NCI-H510A (cell line): ENCODE results near the gene MED22.
A peak's percentile ranks its signal among the peaks of the same experiment; 100 is the strongest.
"Not testable (repeated sequence)": the region's sequence is repeated elsewhere in the genome, so short reads cannot be mapped to it uniquely, and the experiment has no call there.

Experiments used
- DNase-seq: peaks from one replicate; lab custom pipeline; 2025; lab: John Stamatoyannopoulos, UW

MED22 gene

DNA sequence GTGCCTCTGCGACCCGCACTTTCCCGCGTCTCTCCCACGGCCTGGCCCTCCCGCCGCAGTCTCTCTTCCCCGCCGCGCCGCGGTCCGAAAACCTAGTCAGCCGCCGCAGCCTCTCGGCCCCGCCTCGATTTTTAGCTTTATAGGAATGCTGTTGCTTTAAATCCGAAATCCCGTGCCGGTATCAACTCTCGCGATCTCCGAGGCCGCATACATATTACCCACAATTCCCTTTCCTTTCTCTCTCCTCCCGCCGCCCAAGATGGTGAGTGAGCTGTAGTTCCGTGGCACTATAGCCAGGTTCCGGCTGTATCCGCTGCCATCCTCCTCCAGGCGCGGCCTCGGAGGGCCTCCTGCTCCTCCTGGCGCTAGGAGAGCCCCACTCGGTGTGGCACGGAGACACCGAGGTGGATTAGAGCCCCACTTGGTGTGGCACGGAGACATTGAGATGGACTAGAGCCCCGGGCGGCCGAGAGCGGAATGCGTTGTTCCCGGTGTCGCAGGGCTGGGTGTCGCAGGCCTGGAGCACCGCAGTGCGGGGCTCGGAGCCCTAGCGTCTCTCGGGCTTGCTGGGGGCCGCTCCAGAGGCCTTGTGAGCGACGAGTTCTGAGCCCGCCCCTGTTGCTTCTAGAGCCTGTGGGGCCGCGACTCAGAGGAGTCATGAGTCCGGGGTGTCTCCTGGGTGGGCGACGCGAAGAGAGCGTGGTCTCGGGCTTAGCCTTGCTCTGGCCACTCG is at the start of gene MED22, which contains the start of gene RPL7A:
Gene MED22 (minus strand): TSS at position 147 of the 733 bp plus-strand sequence. CDS start 1,469 bp downstream, outside the sequence.
Gene RPL7A (plus strand): TSS at position 234 of the 733 bp plus-strand sequence. CDS start 26 bp downstream, at position 260.
- DNase-seq: peak; percentile 85

DNA sequence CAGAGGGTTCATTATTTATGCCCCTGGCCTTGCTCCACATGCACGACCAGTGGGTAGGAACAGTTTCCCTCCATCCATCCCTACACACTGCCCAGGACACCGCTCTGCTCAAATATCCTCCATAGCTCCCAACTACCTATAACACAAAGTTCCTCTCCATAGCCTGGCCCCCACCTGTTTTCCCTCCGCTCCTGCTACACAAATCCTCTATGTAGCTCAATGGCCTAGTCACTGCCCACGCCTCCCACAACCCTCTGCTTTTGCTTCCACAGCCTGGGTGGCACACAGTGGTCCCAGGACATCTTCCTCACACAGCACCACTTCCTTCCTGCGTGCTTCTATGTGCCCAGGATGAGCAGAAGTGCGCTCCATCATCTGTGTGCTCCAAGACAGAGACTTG is 49.4 kb upstream of the MED22 start:
- DNase-seq: no peak

DNA sequence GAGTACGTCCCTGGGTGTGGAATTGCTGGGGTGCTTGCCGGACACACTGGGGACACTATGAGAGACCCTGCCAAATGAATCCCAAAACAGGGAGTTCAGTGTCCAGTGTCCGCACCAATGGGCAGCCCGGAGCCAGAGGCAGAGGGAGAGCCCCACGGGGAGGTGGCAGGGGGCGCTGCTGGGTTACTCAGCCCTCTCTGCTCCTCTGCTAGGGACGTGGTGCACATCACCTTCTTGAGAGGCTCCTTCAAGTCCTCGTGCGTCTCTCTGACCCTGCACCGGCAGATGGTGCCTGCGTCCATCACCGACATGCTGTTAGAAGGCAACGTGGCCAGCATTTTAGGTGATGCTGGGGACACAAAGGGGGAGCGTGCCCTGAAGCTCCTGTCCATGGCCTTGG is 49.0 kb upstream of the MED22 start:
- no peak for DNase-seq

DNA sequence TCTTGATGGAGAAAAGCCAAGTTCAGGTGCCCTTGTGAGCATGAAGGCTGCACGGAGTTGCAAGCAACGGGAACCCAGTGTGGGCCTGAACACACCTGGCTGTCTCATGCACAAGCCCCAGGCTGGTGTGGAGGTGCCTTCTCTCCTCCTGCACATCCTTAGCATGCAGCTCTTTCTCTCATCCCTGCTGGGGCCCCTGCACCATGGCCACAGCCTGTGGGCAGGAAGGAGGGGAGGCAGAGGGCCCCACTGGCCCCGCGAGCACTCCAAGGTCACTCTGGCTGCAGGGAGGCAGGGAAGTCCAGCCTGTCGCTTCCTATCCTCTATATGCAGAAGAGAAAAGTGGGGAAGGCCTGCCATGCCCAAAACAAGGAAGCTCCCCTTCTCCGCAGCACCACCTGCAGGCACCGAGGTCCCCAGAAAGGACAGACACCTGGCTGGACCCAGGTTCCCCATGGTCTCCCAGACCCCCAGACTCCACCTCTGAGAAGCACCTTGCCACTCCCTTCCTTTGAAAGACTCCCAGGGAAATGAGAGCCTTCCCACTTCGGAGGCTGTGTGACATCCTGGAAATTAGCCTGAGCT is 46.8 kb upstream of the MED22 start:
- no peak for DNase-seq

DNA sequence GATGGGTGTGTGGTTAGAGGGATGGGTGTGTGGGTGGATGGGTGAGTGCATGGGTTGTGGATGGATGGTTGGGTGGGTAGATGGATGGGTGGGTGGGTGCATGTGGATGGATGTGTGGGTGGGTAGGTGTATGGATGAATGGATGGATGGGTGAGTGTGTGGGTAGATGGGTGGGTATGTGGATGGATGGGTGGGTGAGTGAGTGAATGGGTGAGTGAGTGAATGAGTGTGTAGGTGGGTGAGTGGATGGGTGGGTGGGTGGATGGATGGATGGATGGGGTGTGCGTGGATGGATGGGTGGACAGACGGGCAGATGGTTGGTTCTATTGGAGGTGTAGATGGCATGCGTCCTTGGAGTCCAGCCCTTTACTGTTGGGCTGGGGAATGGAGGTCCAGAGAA is 45.5 kb upstream of the MED22 start:
- DNase-seq: no peak

DNA sequence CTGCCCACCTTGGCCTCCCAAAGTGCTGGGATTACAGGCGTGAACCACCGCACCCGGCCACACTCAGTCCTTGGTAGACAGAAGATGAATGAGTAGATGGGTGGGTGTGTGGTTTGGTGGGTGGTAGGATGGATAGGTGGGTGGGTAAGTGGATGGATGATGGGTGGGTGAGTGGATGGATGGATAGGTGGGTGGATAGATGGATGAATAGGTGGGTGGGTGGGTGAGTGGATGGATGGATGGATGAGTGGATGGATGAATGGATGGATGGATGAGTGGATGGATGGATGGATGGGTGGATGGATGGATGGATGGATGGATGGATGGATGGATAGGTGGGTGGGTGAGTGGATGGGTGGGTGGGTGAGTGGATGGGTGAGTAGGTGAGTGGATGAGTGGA is 44.4 kb upstream of the MED22 start:
- not testable (repeated sequence) for DNase-seq

DNA sequence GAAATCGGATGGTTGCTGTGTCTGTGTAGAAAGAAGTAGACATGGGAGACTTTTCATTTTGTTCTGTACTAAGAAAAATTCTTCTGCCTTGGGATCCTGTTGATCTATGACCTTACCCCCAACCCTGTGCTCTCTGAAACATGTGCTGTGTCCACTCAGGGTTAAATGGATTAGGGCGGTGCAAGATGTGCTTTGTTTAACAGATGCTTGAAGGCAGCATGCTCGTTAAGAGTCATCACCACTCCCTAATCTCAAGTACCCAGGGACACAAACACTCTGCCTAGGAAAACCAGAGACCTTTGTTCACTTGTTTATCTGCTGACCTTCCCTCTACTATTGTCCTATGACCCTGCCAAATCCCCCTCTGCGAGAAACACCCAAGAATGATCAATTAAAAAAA is 43.5 kb upstream of the MED22 start:
- not testable (repeated sequence) for DNase-seq

DNA sequence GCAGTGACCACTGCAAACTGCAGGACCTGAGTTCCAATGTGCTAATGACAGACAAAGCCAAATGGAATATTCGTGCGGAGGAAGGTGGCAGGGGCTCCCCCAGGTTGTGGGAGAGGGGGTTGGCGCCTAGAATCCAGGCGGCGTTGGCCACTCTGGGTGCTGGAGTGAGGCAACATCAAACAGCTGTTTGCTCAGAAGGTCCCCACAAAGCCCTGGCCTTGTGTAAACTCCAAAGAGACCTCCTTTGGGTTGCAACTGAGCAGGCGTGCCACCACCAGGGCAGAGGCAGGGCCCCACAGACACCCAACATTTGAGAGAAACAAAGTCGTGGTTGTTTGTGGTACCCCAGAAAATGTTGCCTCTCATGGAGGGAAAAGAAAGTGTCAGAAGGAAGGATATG is 42.8 kb upstream of the MED22 start:
- DNase-seq: no peak

DNA sequence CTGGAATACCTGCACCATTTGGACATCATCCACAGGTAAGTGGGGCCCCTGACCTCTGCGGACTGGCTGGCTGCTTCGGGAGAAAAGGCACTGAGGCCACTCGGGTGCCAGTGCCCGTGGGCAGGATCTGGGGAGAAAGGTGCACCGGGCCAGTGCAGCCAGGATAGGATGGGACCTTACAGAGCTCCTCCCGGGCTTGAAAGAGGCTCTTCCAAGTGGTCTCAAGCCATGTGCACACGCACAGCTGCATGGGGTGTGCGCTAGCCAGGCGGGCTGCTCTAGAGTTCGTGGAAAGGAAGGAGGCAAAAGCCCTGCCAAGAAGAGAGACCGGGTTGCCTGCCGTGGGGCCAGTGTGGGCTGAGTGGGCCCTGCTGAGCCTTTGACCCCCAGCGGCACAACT is 41.6 kb upstream of the MED22 start:
- no peak for DNase-seq

DNA sequence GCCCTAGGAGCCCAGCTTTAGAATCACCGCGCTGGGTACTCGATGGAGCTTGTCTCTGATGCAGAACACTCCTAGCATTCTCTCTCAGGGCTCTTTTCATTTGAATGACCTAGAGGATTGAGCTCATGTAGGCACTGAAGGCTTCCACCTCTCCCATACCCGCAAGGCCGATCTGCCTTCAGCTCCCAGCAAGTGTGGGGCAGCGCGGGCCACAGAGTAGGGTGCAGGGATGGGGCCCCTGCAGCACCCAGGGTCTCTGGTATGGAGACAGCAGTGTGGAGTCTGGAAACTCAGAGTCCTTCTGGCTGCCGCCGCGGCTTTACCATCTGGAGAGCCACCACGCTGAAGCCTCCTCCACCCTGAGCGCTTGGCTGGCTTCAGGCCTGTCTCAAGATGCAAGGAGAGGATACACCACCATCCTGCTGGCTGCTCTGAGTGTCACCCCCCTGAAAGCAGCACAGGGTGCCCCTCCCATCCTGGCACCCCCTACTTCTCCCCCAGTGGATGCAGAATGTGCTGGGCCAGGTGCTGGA is 41.2 kb upstream of the MED22 start:
- no peak for DNase-seq

DNA sequence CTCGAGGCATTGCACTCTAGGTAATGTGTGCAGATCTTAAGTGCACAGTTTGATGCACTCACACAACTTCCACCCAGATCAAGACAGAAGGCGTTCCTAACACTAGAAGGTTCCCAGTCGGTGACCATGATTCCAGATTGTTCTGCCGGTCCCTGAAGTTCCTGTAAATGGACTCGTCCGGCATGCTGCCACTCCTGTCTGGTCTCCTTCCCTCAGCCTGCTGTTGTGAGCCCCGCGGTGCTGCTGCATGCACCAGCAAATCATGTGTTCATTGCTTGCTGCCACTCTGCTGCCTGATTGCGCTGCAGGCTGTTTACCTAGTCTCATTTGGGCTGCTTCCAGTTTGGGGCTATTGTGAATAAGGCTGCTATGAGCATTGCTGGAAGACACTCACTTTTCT is 39.7 kb upstream of the MED22 start:
- no peak for DNase-seq

DNA sequence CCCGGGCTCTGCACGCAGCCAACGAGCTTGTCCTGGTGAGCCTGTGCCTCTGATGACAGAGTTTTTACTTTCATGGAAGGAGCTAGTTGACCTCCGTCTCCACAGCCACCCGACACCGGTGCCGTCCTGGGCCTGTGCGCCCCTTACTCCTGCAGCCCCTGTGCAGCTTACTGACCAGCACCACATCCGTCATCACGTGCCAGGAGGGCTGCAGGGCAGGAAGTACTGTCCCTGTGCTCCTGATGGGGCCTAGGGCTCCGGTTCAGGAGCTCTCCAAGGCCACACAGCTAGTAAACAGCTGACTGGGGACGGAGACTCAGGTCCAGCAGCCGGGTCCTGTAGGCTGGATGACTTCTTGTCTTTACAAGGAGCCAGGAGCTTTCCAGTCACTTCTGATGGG is 38.4 kb upstream of the MED22 start:
- DNase-seq: no peak

DNA sequence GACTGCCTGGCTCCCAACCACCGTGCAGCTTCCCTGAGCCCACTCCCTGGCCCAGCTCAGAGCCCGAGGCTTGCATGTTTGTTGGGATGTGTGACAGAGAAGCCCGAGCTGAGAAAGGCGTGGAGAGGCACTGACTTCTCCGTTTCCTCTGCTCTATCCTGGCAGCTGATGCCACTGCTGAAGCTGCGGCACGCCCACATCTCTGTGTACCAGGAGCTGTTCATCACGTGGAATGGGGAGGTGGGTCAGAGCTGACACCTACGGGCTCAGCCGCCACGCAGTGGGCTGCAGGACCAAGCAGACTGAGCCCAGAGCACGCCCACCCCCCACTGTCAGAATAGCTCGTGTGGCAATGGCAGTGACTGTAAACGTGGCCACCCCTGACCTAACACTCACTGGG is 37.5 kb upstream of the MED22 start:
- no peak for DNase-seq

DNA sequence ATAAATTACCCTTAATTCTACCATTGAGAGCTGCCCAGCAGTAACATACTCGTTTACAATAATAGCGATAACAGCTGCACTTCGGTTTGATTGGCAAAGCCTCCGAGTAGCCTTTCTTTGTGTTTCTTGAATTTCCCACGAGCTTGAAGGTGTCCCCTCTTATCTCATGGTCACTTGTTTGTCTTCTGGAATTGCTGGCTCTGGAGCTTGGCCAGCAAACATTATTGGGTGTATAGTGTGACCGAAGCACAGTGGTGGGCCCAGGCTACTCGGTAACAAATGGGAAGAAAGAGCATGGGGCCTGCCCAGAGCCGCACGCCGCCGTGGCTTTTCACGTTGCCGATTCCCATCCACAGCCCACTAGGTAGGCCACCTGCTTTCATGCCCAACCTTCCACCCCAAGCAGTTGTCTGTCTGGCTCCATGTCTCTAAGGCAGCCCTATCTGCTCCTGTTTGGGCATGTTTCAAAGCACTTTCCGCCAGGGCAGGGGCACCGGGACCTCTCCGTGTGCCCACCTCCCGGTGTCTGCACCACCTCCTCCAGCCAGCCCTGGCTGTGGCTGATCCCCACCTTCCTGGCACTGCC is 36.9 kb upstream of the MED22 start:
- no peak for DNase-seq

DNA sequence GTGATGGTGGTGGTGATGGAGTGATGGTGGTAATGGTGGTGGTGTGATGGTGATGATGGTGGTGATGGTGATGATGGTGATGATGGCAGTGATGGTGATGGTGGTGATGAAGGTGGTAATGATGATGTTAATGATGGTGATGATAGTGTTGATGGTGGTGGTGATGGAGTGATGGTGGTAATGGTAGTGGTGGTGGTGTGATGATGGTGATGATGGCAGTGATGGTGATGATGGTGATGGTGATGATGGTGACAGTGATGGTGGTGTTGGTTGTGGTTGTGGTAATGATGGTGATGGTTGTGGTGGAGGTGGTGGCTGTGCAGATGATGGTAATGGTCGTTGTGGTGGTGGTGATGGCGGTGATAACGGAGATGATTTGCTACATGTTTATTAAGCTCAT is 35.5 kb upstream of the MED22 start:
- no peak for DNase-seq

DNA sequence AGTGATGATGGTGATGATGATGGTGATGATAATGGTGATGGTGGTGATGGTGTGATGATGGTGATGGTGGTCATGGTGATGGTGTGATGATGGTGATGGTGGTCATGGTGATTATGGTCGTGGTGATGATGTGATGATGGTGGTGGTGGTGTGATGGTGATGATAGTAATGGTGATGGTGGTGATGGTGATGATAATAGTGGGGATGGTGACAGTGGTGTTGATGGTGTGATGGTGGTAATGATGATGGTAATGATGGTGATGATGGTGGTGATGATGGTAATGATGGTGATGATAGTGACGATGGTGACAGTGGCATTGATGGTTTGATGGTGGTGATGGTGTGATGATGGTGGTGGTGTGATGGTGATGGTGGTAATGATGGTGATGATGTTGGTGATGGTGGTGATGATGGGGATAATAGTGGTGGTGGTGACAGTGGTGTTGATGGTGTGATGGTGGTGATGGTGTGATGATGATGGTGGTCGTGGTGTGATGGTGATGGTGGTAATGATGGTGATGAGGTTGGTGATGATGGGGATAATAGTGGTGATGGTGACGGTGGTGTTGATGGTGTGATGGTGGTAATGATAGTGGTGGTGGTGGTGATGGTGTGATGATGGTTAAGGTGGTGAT is 34.7 kb upstream of the MED22 start:
- no peak for DNase-seq

DNA sequence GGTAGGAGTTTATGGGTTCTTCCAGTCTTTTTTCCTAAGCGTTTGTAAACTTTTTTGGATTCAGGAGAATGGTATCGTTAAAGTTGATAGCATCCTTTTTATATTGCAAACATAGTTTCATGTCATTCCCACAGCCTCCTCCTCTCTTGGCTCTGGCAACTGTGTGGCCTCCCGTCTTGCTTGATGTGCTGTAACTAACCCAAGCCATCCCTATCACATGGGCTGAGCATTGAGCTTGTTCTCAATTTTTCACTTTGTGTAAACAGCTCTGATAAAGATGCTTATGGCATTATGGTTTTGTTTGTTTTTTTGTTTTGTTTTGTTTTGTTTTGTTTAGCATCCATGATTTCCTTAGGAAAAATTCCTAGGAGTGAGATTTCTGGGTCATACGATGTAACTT is 32.8 kb upstream of the MED22 start:
- DNase-seq: no peak

DNA sequence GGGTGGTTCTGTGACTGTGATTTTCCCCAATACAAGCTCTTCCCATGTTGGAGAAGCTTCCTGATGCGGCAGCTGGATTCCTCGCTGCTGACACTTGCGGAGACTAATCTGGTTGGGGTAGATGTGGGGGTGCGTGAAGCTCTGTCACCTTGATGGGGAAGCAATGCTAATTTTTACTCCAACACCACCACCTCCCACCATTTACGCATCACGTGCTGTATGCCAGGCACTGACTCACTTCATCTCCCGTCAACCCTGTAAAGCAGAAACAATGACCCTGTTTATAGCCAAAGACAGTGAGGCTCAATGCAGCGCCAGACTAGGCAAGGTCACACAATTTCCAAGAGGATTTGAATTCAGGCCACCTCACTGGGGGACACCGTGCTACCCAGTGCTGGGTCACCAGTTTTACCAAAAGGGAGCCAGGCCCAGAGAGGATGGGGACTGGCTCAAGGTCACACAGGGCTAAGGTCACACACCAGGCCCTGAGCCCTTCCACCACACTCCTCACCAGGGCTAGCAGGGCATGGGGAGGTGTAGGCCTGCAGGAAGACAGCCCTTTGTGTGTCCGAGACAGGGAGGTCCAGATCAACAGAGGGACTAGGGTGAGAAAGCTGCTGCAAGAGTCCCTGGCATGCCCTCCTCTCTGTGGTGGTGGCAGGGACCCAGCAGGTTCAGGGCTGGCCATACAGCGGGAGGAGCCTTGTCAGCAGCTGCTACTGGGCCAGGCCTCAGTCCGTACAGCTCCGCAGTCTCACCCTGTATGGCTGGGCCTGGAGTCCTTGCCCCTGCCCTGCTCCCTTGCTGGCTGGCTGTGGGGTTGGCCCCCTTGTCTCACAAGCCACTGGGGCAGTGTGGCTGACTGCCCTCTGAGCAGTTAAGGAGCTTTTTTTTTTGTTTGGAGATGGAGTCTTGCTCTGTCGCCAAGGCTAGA is 31.5 kb upstream of the MED22 start:
- DNase-seq: no peak

DNA sequence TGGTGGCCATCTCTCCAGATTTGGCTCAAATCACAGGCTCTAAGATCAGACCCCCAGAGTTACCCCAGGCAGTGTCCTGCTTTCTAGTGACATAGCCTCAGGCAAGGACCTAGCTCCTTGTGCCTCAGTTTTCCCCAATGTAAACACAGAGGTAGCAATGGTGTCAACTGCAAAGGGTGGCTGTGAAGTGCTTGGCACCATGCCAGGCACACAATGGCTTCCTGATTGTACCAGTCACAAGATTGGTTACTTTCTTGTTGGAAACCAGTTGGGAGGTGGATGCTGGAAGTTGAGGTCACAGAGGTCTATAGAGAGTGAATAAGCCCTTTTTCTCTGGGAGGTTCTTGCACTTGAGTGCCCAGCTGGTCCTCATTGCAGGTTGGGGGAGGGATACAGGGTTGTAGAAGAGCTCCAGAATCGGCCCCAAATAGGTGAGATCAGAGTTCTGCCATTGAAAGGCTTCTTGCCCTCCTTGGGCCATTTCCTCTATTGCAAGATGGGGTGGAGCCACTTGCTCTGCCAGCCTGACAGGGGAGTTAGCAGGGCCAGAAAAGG is 30.6 kb upstream of the MED22 start:
- DNase-seq: no peak

DNA sequence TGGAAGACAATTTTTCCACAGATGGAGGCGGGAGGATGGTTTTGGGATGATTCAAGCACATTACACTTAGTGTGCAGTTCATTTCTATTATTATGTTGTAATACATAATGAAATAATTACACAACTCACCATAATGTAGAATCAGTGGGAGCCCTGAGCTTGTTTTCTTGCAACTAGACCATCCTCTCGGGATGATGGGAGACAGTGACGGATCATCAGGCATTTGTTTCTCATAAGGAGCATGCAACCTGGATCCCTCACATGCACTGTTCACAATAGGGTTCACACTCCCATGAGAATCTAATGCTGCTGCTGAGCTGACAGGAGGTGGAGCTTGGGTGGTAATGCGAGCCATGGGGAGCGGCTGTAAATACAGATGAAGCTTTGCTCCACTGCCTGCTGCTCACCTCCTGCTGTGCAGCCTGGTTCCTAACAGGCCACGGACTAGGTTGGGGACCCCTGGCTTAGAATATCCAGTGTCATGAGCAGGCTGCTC is 29.8 kb upstream of the MED22 start:
- no peak for DNase-seq

DNA sequence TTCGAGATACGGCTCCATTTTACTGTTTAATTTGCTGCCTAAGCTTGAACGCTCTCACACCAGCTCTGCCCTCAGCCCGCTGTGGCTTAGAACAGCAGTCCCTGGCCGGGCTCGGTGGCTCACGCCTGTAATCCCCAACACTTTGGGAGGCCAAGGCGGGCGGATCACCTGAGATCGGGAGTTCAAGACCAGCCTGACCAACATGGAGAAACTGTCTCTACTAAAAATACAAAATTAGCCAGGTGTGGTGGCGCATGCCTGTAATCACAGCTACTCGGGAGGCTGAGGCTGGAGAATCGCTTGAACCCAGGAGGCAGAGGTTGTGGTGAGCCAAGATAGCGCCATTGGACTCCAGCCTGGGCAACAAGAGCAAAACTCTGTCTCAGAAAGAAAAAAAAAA is 29.3 kb upstream of the MED22 start:
- DNase-seq: not testable (repeated sequence)
